CD4-positive, alpha-beta T cell treated with Interleukin-15 for 1 hour (primary cell): ENCODE measurements around the gene SLC9A3.

Experiments
- DNase-seq: peaks from one replicate; pipeline ENCODE4 v3.0.0-alpha.2; 2020

Gene SLC9A3

DNA sequence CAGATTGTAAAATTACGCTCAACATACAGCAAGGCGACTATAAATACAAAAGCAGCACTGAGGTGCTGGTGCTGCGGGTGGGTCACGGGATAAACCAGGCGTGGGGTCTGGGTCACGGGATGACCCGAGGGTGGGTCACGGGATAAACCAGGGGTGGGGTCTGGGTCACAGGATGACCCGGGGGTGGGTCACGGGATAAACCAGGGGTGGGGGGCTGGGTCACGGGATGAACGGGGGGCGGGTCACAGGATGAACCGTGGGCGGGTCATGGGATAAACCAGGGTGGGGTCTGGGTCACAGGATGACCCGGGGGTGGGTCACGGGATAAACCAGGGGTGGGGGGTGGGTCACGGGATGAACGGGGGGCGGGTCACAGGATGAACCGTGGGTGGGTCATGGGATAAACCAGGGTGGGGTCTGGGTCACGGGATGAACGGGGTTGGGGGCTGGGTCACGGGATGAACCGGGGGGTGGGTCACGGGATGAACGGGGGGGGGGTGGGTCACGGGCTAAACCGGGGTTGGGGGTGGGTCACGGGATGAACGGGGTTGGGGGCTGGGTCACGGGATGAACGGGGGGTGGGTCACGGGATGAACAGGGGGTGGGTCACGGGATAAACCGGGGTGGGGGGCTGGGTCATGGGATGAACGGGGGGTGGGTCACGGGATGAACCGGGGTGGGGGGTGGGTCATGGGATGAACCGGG, 30.2 kb upstream of the SLC9A3 start:
- no peak for DNase-seq

DNA sequence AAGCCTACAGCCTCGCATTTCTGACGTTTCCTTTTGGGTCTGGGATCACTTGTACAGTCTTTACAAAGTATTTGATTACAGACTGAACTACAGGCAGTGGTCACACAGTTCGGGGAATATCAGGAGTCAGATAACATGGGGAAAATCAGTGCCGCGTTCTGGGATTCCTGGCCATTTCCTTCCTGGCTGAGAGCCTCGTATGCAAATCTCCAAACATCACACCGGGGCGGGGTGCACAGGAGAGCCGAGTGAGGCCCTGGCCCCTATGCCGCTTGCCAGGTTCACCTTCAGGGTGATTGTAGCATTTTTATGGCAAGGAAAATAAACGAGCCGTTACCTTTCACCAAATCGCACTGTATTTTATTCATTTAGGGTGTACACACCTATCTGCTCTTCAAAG, 29.6 kb upstream of the SLC9A3 start:
- no peak for DNase-seq

DNA sequence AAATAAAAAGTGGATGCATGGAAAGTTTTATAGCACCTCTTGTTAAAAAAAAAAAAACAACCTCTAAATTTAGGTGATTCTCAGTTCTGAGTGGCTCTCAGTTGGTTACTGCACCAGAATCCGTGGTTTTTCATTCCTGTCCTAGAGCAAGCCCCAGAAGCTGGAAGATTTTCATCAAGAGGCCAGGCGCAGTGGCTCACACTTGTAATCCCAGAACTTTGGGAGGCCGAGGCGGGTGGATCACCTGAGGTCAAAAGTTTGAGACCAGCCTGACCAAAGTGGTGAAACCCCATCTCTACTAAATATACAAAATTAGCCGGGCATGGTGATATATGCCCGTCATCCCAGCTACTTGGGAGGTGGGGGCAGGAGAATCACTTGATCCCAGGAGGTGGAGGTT, 27.2 kb upstream of the SLC9A3 start:
- DNase-seq = no peak

DNA sequence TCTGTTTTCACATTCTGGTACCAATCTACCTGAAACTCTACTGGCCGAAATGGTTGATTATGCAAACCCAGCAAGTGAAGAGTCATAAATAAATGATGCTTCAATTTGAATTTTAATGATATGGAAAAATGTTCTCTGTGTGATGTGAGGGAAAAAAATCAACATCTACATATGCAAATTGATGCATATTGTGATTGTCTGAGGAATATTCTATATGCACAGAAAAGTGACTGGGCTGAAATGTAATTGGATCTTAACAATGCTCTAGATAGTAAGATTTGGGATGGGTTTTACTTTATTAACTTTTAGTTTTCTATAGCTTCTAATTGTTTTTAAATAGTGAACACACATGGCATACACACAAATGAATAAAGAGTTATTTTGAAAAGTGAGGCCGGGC, 25.0 kb upstream of the SLC9A3 start:
- no peak for DNase-seq

GRCh38 chr5:548256-548655, 24.0 kb upstream of the SLC9A3 start:
- DNase-seq = peak; percentile 66

DNA sequence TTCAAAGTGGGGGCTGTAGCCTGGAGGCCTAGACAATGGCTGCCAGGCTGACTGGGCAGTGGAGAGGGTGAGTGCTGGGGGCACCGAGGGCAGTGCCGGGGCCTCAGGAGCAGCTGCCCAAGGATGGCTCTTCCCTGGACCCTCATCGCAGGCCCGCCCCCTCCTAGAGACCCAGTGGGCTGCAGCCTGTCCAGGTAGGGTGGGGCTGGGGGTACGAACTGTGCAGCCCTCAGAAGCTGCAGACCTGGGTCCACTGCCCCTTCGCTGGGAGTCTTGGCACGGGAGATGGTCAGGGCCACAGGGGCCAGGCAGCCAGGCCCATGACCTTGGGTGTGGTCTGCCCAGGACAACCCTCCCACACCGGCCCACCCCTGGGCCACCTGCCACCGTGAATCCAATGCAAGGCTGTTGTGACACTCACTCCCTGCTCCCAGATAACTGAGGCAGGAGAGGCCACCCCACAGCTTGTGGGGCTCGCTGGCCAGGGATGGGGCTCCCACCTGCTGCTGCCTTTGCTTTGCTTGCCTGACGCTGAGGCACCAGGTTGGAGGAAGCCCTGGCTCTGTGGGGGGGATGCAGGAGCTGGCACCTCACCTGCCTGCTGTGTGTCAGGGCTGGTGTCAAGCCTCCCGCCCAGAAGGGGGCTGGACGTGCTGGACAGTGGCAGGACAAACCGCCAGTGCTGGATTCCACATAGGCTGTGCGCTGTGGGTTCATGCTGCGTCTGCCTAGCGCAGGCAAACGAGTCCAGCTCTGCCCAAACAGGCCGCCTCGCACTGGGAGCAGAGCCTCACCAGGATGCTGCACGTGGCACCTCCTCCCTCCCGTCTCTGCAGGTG, 23.1 kb upstream of the SLC9A3 start:
- peak; percentile 9 for DNase-seq

- peak; percentile 12 for DNase-seq
These were observed 22.2 kb upstream of the SLC9A3 start for GRCh38 chr5:546376-546908.

- DNase-seq = peak; percentile 15
These were observed 21.6 kb upstream of the SLC9A3 start for GRCh38 chr5:545641-546375.

- DNase-seq = no peak
These were observed 20.6 kb upstream of the SLC9A3 start for GRCh38 chr5:544675-545355.

- peak; percentile 83 for DNase-seq
These were observed 19.8 kb upstream of the SLC9A3 start for GRCh38 chr5:543755-544674.

GRCh38 chr5:543351-543750, 19.1 kb upstream of the SLC9A3 start:
- DNase-seq = no peak

DNA sequence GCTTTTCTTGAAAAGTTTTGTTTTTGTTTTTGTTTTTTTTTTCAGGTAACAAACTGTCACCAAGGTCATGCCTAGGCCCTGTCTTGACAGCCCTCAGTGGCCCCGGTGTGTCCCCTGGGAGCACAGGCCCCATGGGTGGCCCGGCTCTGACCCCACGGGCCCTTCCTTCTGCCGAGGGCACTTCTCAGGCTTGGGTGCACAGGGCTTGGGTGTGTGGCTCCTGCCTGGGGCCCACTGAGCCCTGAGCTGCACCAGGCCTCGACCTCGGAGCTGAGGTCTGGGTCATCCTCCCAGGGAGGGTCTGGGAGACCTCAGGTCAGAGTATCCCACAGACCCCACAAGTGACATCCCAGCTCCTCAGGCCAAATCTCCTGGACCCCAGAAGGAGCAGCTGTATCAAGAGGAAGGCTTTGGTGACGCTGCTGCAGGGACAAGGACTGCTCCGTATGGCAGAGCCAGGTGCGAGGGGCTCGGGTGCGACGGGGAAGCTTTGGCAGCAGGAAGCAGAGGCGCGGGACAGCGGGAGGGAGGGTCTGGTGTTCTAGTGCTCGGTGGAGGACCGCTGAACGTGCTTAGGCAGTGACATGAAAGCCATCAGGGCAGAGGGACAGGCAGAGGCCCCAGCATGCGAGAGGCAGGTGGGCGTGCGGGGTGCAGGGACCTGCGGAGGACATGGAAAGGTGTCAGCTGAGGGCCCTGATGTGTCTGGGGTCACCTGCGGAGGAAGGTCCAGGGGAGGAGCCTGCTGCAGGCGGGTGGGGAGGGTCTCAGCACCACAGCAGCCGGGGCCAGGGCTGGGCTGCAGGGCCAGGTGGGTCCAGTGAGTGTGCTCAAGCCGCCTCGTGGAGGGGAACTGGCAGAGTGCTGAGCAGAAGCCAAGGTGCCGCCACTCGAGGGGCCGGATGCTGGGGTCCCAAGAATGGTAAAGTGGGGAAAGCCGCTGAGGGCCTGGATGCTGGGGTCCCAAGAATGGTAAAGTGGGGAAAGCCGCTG, 18.4 kb upstream of the SLC9A3 start:
- DNase-seq = no peak

GRCh38 chr5:541539-542318, 17.5 kb upstream of the SLC9A3 start:
- no peak for DNase-seq

DNA sequence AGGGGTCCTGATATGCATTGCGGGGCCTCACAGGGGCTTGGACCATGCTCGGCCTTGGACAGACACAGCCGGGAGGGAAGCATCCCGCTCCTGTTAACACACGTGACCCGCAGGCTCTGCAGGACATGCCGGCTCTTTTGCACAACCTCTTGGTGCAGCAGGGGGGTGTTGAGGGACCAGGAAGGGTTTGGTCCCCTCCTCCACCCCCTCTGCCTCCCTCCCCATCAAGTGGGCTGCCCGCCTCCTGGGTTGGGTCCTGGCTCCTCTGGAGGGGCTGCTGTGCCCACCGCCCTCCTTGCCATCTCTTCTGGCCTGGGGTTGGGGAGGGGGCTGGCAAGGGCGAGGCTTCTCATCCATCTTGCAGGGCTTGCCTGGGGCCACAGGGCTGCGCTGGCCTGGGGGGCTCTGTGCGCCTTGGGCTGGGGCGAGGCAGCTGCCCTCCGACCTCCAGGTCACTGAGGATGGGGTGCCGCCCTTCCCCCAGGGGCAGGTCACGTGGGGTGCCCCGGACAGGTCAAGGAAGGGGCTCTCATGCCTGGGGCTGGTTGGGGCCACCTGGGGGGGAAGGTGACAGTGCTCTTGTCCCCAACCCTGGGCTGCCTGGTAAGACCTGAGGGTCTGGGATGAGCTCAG, 16.8 kb upstream of the SLC9A3 start:
- no peak for DNase-seq

DNA sequence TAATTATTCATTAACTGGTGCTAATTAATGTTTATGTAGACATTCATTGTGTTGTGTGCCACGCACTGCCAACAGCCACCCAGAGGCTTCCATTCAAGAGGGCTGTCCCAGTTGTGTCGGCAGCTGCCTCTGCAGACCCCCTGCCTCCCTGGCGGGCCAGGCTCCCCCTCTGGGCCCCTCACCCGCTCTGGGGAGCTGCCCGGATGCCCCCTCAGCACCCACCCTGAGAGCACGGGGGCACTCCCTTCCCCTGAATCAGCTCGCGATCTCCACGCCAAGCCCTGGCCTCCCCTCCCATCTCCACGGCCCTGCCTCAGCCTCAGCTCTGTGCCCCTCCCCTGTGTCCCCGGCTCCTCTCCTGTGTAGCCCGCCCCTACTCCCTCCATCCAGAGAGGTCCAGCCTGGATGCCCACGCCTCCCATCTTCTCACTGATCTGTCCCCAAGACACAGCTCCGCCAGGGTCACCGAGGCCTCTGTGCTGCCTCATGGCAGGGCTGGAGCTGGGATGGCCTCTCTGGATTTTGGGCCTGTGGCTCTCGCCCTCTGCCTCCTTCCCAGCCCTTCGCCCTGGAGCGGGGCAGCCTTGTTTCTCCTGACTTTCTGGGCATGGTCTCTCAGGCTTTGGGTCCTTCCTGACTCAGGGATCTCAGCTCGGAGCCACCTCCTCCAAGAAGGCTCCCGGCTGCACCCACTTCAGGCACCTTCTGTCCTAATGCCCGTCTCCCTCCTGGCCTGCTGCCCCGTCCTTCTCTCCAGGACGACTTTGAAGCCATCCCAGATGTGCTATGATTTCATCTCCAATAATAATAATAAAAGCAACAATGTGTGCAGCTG, 16.0 kb upstream of the SLC9A3 start:
- no peak for DNase-seq

- no peak for DNase-seq
These were observed 15.3 kb upstream of the SLC9A3 start for GRCh38 chr5:539469-540070.

DNA sequence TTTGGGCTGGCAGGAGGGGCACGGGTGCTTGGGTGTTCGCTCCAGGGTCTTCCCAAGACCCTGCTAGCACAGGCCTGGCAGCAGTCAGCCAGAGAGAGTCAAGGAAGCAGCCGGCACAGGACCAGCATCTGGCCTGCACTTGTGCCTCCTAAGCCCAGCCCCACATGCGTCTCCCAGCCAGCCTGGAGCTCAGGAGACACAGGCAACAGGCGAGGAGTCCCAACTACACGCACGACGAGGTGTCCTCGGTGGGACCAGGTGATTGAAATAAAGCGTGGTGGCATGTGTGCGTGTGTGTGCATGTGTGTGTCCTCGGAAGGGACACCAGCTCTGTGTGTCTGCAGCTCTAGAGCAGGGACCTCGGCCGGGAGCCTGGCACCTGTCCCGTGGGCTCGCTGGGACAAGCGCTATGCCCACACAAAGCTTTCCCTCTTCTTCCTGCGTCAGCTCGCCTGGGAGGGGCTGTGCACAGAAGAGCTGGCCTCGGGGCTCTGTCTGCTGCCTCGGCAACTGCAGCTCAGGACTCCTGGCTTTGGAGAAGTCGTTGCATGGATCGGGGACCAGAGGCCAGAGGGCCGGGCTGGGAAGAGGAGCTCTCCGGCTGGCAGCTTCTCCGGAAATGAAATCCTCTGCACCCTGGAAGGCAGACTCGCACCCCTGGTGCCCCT, 14.7 kb upstream of the SLC9A3 start:
- no peak for DNase-seq
